Caco-2 (cell line): Measurements from ENCODE around the gene SCYGR6. TPM values are rescaled to one million over a fixed set of nuclear protein-coding genes. Genes with fewer than 3 reads are reported as not detected.

Source experiments
- BruUV-seq: library from RNA; stranded (reverse); fragments of 400-500 nt; replicated peaks from 2 replicates; lab custom pipeline; 2021; lab: Mats Ljungman, UMichigan
- CTCF ChIA-PET: fragments of 300-600 bp; sonication (Branson Sonifier 250); formaldehyde crosslinking; loops from one replicate; lab custom pipeline; 2022; ENCODE audit warnings: antibody characterized with exemption; lab: Charles Lee
- POLR2A ChIA-PET: fragments of 300-600 bp; sonication (Branson Sonifier 250); formaldehyde crosslinking; loops from one replicate; lab custom pipeline; 2022; ENCODE audit warnings: antibody characterized with exemption; lab: Charles Lee
- DNase-seq, 2 experiments: peaks; one replicate each; pipeline versions ENCODE4 v3.0.0 to v3.0.0-alpha.2; 2020 to 2022
- H3K27me3 ChIP-seq: replicated peaks from 2 replicates; pipeline ENCODE4 v1.6.0; 2011; ENCODE audit warnings: low read length; ENCODE audit not compliant: control insufficient read depth, insufficient read depth
- H3K36me3 ChIP-seq: 2 replicates; pipeline ENCODE4 v1.5.1; 2011; ENCODE audit warnings: low read length; ENCODE audit not compliant: control insufficient read depth, insufficient read depth
- H3K4me1 ChIP-seq: fragments of 250-450 bp; sonication (Bioruptor Pico); 2 replicates; pipeline ENCODE4 v1.5.1; 2020; ENCODE audit warnings: mild to moderate bottlenecking
- H3K4me3 ChIP-seq: 2 replicates; pipeline ENCODE4 v1.5.1; 2011; ENCODE audit warnings: low read depth, mild to moderate bottlenecking, control low read depth, low read length
- H3K9me3 ChIP-seq: fragments of 250-450 bp; sonication (Bioruptor Pico); 2 replicates; pipeline ENCODE4 v1.5.1; 2020; ENCODE audit warnings: mild to moderate bottlenecking, moderate library complexity
- H3K27ac Mint-ChIP-seq: one replicate; pipeline ENCODE4 v1.8.0; 2022; ENCODE audit warnings: mixed read lengths; ENCODE audit not compliant: unreplicated experiment
- H3K27me3 Mint-ChIP-seq: one replicate; pipeline ENCODE4 v1.8.0; 2022; ENCODE audit warnings: mixed read lengths; ENCODE audit not compliant: insufficient read depth, unreplicated experiment
- H3K36me3 Mint-ChIP-seq: one replicate; pipeline ENCODE4 v1.8.0; 2022; ENCODE audit warnings: mild to moderate bottlenecking, mixed read lengths; ENCODE audit not compliant: insufficient read depth, unreplicated experiment
- H3K4me1 Mint-ChIP-seq: one replicate; pipeline ENCODE4 v1.8.0; 2022; ENCODE audit warnings: low read depth, mixed read lengths; ENCODE audit not compliant: unreplicated experiment
- H3K4me3 Mint-ChIP-seq: one replicate; pipeline ENCODE4 v1.8.0; 2022; ENCODE audit warnings: mild to moderate bottlenecking, moderate library complexity, mixed read lengths; ENCODE audit not compliant: unreplicated experiment
- H3K9me3 Mint-ChIP-seq: one replicate; pipeline ENCODE4 v1.8.0; 2022; ENCODE audit warnings: mixed read lengths; ENCODE audit not compliant: unreplicated experiment
- CTCF ChIP-seq, 2 experiments: fragments of 200-600 bp in 1 of 2; IDR thresholded peaks; 1 replicate in 1 of 2; 2 replicates in 1 of 2; pipeline versions ENCODE4 v1.5.1 to v1.8.0; 2011 to 2022; ENCODE audit warnings: antibody characterized with exemption in 1 of 2, control low read depth in 1 of 2, inconsistent platforms in 1 of 2, low read depth in 1 of 2, low read length in 1 of 2, mild to moderate bottlenecking in 1 of 2, moderate library complexity in 1 of 2; ENCODE audit not compliant: insufficient read depth in 1 of 2, severe bottlenecking in 1 of 2, unreplicated experiment in 1 of 2
- intact Hi-C: fragments of 100-400 bp; cut with micrococcal nuclease; formaldehyde crosslinking; loops from one replicate; pipeline ENCODE4 v1.10.0; 2022; ENCODE audit not compliant: unreplicated experiment
- total RNA-seq: library from RNA; stranded (reverse); gene quantifications from 2 replicates; pipeline ENCODE4 v1.2.3, GENCODE V29; 2022

SCYGR6 gene
- total RNA-seq, 1 experiment from 2014 or later: not detected

DNA sequence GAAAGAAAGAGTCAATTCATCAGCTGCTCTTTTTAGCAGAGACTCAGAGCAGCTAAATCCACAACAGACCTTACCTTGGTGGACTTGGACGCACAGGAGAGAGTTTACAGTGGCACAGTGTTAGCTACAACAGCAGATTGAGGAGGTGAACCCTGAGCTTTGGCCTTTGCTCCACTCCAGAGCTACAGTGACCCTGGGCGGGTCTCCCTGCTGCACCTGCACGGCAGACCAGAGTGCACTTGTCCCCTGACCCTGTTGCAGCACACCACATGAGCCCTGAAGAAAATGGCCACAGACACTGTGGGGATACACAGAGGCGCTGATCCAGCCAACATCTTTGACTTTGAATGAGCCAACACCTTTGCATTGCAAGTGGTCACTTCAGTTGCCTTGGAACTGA, 17.7 kb downstream of the SCYGR6 start:
- TF ChIP-seq CTCF (IDR thresholded peaks at IDR 0.05; ENCODE audit: insufficient read depth in 1 of 2, low read depth in 1 of 2, low read length in 1 of 2, severe bottlenecking in 1 of 2, unreplicated experiment in 1 of 2): no peak
- Mint-ChIP-seq H3K4me1 (peaks cover 29% of the 10 kb centered on the region), H3K27ac (no peak overlapping the region), H3K9me3 (no peaks in the 10 kb centered on the region), H3K36me3 (peaks cover 81% of the 10 kb centered on the region), H3K4me3 (no peak overlapping the region), H3K27me3 (no peaks in the 10 kb centered on the region)
- H3K36me3 ChIP-seq: peaks cover 2% of the 10 kb centered on the region; the same call in 1 of the 2 replicates
- ChIA-PET CTCF (no interaction called here), POLR2A (no interaction called here)
- peaks cover 42% of the 10 kb centered on the region for H3K4me1 ChIP-seq
- no peaks in the 10 kb centered on the region for H3K27me3 ChIP-seq
- DNase-seq: peak; percentile 12 to 42
- intact Hi-C loops: no loop called here
- no peaks in the 10 kb centered on the region for H3K9me3 ChIP-seq
- no TSS peak for BruUV-seq
- no peak overlapping the region for H3K4me3 ChIP-seq

DNA sequence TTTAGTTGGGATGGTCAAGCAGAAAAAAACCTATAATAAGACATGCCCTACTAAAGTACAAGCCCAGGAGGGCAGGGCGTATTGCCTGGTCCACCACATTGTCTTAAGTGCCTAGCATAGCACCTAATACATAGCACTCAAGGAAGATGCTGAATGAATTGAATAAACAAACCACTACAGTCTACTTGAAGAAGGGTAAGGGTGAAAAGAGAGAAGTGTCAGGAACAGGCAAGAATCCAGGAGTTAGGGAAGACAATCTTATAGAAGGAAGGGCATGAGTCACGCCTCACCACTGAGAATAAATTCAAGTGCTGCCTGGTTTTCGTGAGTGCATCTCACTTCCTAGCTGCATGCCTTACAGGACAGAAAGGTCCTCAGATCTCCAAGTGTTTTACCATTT, 20.6 kb downstream of the SCYGR6 start:
- H3K9me3 Mint-ChIP-seq: no peaks in the 10 kb centered on the region
- peak overlapping the region; percentile 96 for H3K27ac Mint-ChIP-seq
- BruUV-seq: TSS peak; percentile 94
- ChIA-PET POLR2A (no interaction called here), CTCF (no interaction called here)
- no peaks in the 10 kb centered on the region for H3K27me3 ChIP-seq
- no peak for DNase-seq
- no peaks in the 10 kb centered on the region for H3K27me3 Mint-ChIP-seq
- H3K4me1 Mint-ChIP-seq: peaks cover 34% of the 10 kb centered on the region
- H3K36me3 ChIP-seq: peaks cover 7% of the 10 kb centered on the region
- H3K4me3 ChIP-seq: no peak overlapping the region
- intact Hi-C loops: loop anchor here (1.0 to 5.0 kb wide), 6 partner anchors 14 to 577 kb away; partner anchors contain the start of gene SLC19A3
- H3K36me3 Mint-ChIP-seq: peaks cover 88% of the 10 kb centered on the region
- peaks cover 55% of the 10 kb centered on the region for H3K4me1 ChIP-seq
- no peak for TF ChIP-seq CTCF (IDR thresholded peaks at IDR 0.05; ENCODE audit: insufficient read depth in 1 of 2, low read depth in 1 of 2, low read length in 1 of 2, severe bottlenecking in 1 of 2, unreplicated experiment in 1 of 2)
- H3K4me3 Mint-ChIP-seq: peak overlapping the region; percentile 60
- no peaks in the 10 kb centered on the region for H3K9me3 ChIP-seq

DNA sequence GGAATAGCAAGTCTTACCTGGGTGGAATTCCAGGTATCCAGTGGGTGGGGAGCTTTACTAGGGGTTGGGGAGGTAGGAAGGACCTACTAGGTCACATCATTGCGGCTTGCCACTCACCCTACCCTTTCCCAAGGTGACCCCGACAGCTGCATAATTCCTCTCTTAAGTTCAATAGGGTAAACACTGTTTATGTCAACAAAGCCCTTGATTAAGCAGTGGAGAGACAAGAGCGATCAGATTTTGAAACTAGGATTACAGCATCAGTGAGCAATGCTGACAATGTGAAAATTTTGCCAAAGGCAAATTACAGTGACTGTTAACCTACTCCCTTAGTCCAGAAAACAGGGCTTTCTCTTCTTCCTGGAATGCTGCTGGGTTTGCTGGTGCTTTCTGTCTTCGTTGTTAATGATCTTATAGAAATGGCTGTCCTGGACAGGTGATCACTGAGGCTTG, 21.3 kb downstream of the SCYGR6 start:
- Histone ChIP-seq H3K9me3 (no peaks in the 10 kb centered on the region), H3K4me1 (peaks cover 51% of the 10 kb centered on the region), H3K27me3 (no peaks in the 10 kb centered on the region), H3K36me3 (peaks cover 7% of the 10 kb centered on the region), H3K4me3 (no peak overlapping the region)
- DNase-seq: peak; percentile 84 to 89
- H3K27ac Mint-ChIP-seq: peak overlapping the region; percentile 96
- no TSS peak for BruUV-seq
- CTCF ChIA-PET: interaction anchor here (0.5 to 1.1 kb wide), 3 partner anchors 10 to 63 kb away, joined by 3 to 4 read pairs (median 3); no protein-coding TSS in a partner anchor
- H3K36me3 Mint-ChIP-seq: peaks cover 92% of the 10 kb centered on the region
- peaks cover 34% of the 10 kb centered on the region for H3K4me1 Mint-ChIP-seq
- POLR2A ChIA-PET: no interaction called here
- intact Hi-C loops: loop anchor here (1.0 to 5.0 kb wide), 6 partner anchors 15 to 576 kb away; partner anchors contain the start of gene SLC19A3
- no peak for TF ChIP-seq CTCF (IDR thresholded peaks at IDR 0.05; ENCODE audit: insufficient read depth in 1 of 2, low read depth in 1 of 2, low read length in 1 of 2, severe bottlenecking in 1 of 2, unreplicated experiment in 1 of 2)
- H3K4me3 Mint-ChIP-seq: peak overlapping the region; percentile 60
- H3K9me3 Mint-ChIP-seq: no peaks in the 10 kb centered on the region
- no peaks in the 10 kb centered on the region for H3K27me3 Mint-ChIP-seq
